Pulmonary artery endothelial cell (primary cell): ENCODE measurements around the gene TRPC3. TPM values are rescaled to one million over a fixed set of nuclear protein-coding genes. Genes with fewer than 3 reads are reported as not detected.

Experiments used
- DNase-seq: peaks from one replicate; pipeline ENCODE4 v3.0.0-alpha.2; 2011; ENCODE audit warnings: low read depth, low spot score
- total RNA-seq: library from RNA; depleted of rRNA; stranded (reverse); fragments of >200 nt; gene quantifications from 2 replicates; pipeline ENCODE4 v1.2.3, GENCODE V29; 2014

The TRPC3 gene
- 0.07 and 0.20 TPM in 2 replicates for total RNA-seq

- DNase-seq: no peak
Observed at GRCh38 chr4:121951521-121952110, at the start of gene TRPC3. TSS of gene TRPC3 (minus strand) at chr4:121952060. CDS start at chr4:121951680, 380 bp downstream.

- no peak for DNase-seq
Observed at GRCh38 chr4:122000849-122001248, 49.0 kb upstream of the TRPC3 start.

DNA sequence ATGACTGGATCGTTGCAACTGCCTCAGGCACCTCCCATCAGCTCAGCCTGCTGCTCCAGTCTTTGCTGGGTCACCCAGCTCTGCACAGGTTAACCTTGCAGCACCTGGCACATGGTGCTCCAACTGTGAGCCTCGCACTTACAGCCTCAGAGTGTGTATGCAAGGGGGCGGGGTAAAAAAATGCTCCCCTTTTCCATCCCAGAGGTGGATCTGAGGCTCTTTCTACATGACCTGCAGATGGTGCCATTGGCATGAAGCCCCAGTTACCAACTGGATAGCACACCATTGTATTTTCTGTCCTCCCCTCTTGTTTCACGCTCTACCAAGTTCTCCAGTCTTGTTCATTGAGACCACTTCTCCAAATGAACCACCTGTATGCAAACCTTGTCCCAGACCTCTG lies 46.2 kb upstream of the TRPC3 start:
- no peak for DNase-seq

- no peak for DNase-seq
Observed at GRCh38 chr4:121995790-121996537, 44.1 kb upstream of the TRPC3 start.

DNA sequence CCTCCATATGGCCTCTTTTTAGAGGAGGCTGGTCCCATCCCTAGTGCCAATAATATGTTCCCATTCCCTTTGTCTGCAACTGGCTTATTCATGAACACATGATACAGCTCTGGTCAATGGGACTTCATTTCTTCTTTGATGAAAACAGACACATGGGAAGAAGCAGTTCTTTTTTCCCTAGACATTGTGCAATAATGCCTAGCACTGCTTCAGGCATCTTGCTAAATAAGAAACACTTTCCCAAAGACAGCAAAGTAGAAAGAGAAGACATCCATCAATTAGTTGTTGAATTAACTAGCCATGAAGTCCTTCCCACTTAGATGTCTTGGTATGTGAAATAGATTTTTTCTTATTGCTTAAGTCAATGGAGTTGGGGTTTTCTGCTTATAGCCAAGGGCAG lies 40.1 kb upstream of the TRPC3 start:
- no peak for DNase-seq

GRCh38 chr4:121990489-121990888 lies 38.6 kb upstream of the TRPC3 start:
- no peak for DNase-seq

DNA sequence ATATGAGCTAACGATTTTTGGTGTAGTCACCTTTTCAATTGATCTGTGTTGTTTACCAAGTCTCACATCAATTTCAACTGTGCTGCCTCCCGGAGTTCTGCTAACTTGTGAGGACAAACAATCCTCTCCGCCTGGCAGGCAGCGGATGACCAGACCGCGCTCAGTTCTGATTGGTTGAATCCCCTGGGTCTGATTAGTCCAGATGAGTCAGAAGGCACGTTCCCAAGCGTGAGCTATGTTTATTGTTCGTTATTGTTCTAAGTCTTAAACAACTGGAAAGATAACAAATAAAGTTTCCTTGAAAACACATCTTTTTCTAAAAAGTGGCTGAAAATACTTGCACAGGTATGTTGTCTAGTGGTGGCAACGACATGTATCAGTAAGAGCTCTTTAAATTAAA lies 37.9 kb upstream of the TRPC3 start:
- peak; percentile 22 for DNase-seq

DNA sequence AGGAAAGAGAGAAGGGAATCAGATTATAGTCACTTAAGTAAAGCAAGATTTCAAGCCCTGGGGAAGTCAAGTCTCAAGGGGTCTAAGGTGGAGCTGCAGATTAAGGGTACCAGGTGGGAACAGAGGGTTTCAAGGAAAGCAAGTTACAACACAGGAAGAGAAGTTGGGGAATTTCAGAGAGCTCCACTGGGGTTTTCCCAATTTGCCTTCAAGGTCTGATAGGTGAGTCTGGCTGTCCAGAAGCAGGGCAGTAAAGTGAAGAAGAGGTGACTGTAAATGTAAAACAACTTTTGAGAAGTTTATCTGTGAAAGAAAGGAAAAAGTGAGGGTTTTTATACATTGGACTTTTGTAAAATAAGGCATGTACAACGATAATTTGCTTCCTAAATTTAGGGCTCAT lies 37.1 kb upstream of the TRPC3 start:
- DNase-seq: no peak

GRCh38 chr4:121980643-121981042 lies 28.8 kb upstream of the TRPC3 start:
- DNase-seq: no peak

DNA sequence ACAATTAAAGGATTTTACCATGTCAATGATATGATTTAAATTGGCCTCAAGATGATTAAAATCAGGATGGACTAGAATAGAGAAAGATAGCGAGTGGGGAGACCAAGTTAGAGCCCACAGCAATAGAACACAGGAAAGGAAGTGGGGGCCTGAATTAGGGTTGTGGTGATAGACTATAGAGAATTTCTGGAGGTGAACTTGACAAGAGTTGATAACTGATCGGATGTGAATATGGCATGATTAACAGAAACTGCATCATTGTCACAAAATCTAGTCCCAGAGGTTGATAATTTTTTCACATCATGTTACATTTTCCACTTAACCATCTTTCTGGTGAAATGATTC lies 26.3 kb upstream of the TRPC3 start:
- DNase-seq: no peak

- DNase-seq: no peak
Observed at GRCh38 chr4:121977251-121978171, 25.7 kb upstream of the TRPC3 start.

DNA sequence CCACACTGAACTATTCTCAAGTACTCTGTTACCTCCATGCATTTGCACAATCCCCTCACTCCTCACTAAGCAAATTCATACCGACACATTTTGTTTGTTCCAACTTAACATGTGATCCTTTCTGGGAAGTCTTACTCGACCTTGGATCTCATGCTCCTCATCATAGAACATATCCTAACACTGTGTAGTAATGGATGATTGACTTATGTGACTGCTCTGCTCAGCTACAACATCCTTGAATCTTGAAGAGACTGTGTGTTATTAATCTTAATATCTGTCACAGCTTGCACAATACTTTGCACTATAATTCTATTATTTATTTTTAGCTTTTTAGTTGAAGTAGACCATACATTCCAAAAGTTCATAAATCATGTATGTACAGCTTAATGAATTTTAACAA lies 23.9 kb upstream of the TRPC3 start:
- DNase-seq: no peak

- DNase-seq: no peak
Observed at GRCh38 chr4:121973816-121974215, 22.0 kb upstream of the TRPC3 start.

- no peak for DNase-seq
Observed at GRCh38 chr4:121968859-121969258, 17.0 kb upstream of the TRPC3 start.

DNA sequence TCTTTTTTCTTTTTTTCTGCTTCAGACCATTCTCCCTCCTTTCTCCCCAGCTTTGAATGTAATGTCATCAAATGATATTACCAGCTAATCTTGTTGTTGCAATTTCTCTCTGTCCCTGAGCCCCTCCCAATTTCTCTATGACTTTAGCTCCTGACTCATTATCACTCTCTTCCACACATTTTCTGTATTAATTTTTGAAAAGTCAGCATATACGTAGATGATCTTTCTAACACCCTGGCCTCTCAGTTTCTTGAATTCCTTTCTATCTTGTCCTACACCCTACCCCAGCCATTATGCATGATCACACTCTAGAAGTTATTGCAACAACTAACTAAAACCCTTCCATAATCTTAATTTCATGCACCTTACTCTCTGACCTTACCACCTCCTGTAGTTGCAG lies 13.1 kb upstream of the TRPC3 start:
- no peak for DNase-seq

GRCh38 chr4:121960818-121961217 lies 9.0 kb upstream of the TRPC3 start:
- DNase-seq: no peak

- no peak for DNase-seq
Observed at GRCh38 chr4:121958777-121959176, 6.9 kb upstream of the TRPC3 start.

DNA sequence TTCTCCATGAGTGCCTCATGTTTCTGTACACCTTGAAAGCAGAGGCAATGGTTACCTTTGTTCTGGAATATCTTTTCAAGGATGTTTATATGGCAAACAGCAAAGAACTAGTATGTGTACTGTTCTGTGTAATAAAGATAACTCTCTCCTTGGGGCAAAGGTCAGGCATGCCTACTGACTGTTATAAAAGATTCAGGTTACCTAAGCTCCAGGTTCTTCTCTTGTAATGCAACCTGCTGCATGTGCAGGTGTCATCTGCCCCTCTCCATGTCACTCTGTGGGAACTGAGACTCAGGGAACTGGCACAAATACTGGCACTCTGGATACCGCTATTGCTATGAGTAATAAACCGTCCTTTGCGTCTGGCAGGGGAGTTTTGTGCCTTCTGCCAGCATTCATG lies 5.4 kb upstream of the TRPC3 start:
- no peak for DNase-seq

DNA sequence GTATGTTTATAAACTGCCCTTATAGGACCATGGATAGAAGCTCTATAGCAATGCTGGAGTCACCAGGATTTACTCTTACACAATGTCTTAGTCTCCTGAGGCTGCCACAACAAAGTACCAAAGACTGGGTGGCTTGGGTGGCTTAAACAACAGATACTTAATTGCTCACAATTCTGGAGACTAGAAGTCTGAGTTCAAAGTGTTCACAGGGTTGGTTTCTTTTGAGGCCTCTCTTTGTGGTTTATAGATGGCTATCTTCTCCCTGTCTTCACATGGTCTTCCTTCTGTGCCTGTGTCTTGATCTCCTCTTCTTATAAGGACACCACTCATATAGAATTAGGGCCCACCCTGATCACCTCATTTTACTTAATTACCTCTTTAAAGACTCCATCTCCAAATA lies 2.0 kb upstream of the TRPC3 start:
- DNase-seq: no peak

GRCh38 chr4:121952290-121952689 lies 430 bp upstream of the TRPC3 start:
- DNase-seq: no peak

DNA sequence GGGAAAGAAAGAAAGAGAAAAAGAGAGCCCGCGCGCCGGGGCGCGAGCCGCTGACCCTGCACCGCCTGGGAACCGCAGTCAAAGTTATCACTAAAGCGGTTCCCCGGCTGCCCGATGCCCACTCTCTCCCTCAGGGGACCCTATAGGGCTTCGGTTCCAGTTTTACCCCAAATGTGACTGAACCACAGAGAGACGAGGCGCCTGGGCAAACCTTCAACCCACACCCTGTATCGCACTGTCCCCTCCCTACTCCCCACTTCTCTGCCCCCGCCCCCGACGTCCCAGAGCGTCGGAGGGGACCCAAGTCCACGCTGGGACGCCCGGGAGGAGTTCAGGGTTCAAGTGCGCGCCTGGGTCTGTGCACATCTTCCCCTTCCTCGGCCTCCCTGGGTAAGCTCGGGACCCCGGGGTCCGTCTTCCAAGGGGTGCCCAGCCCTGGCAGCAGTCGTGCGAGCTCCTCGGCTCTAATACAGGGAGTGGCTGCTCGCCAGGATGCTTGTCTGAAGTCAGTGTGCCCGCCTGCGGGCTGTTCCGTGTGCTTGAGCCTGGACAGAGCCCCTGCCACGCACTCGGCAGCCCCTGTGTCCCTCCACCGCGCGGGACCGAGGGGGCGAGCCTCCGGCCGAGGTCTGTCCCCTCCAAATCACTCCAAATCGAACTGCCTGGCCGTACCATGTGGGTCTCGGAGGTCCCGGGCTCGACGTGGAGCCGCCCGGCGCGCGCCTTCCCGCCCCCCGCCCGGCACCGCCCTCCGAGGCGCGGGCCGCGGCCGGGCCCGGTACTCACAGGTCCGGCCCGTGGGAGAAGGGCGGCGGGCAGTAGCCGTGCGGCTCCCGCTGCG lies 960 bp downstream of the TRPC3 start:
- DNase-seq: no peak
